Measurements from ENCODE around the gene INPP5B. TPM values are rescaled to one million over a fixed set of nuclear protein-coding genes. Genes with fewer than 3 reads are reported as not detected.

INPP5B gene
- total and polyA plus RNA-seq, 2 of the 13 experiments (the other 11 are each of a cell fraction or from before 2014, with no cell fraction given): 9.0 to 9.8 TPM

DNA sequence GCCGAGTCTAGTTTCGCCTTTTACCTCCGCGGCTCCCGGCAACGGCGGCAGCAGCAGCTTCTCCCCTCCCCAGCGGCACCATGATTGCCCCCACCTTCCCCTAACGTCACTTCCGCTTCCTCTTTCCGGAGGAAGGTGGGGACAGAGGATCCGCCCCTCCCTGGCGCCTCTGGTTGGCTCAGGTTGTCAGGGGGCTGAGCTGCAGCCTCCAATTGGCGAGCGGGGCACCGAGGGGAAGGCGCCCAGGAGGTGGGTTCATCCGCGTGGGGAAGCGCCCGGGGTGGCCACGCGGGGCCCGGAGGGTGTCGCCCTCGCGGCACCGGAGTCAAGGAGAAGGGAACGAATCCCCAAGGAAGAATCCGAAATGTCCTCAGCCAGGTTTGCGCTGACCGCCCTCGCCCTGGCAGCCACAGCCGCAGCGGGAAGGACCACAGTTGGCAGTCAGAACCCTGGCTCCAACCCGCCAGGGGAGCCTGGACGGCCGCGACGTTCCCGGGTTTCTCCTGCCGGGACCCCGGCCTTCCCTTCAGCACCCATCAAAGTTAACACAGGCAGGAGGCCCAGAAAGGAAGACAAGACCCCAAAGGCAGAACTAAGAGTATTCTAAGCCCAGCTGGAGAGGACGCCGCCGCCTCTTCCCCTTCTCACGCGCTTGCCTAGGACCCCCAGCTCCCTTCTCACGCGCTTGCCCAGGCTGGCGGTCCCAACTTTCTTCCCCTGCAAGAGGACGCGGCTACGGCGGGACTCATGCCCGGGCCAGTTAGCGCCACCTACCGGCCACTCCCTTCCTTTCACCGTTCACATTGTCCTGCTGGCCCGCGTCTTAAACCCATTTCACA is 87.1 kb downstream of the INPP5B start, which contains the start of gene MTF1 (continued):
- TF ChIP-seq, protein P1, sequence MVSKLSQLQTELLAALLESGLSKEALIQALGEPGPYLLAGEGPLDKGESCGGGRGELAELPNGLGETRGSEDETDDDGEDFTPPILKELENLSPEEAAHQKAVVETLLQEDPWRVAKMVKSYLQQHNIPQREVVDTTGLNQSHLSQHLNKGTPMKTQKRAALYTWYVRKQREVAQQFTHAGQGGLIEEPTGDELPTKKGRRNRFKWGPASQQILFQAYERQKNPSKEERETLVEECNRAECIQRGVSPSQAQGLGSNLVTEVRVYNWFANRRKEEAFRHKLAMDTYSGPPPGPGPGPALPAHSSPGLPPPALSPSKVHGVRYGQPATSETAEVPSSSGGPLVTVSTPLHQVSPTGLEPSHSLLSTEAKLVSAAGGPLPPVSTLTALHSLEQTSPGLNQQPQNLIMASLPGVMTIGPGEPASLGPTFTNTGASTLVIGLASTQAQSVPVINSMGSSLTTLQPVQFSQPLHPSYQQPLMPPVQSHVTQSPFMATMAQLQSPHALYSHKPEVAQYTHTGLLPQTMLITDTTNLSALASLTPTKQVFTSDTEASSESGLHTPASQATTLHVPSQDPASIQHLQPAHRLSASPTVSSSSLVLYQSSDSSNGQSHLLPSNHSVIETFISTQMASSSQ (IDR thresholded peaks at IDR 0.05; ENCODE audit: low read depth): no peak
- TF ChIP-seq, protein P1 (CRISPR knock-in tag; IDR thresholded peaks at IDR 0.05; ENCODE audit: borderline replicate concordance): peak; percentile 57
- no peak; the same call in 1 of the 2 replicates for TF ChIP-seq ZNF558 (CRISPR knock-in tag; IDR thresholded peaks at IDR 0.05; ENCODE audit: borderline replicate concordance)
- 0 out of 2 replicates have a peak, but pooled peaks have one; percentile 35 for TF ChIP-seq ZNF343 (CRISPR knock-in tag; IDR thresholded peaks at IDR 0.05)
- no peak for TF ChIP-seq TP53 (CRISPR knock-in tag; conservative IDR thresholded peaks at IDR 0.05)
- no peak for TF ChIP-seq FOXA1 (IDR thresholded peaks at IDR 0.05)
- TF ChIP-seq FOXA1 (CRISPR knock-in tag; IDR thresholded peaks at IDR 0.05): no peak
- no peak for TF ChIP-seq ZFP37 (CRISPR knock-in tag; IDR thresholded peaks at IDR 0.05; ENCODE audit: borderline replicate concordance)
- no peak for TF ChIP-seq TBL1XR1 (IDR thresholded peaks at IDR 0.05; ENCODE audit: borderline replicate concordance, low read length, partially characterized antibody)
- TF ChIP-seq FOXP4 (CRISPR knock-in tag; IDR thresholded peaks at IDR 0.05): peak; percentile 5; the same call in 1 of the 2 replicates
- TF ChIP-seq CTCF (CRISPR knock-in tag; IDR thresholded peaks at IDR 0.05): peak; percentile 95
- TF ChIP-seq ELF1 (CRISPR knock-in tag; IDR thresholded peaks at IDR 0.05): peak; percentile 87
- TF ChIP-seq, protein P2, sequence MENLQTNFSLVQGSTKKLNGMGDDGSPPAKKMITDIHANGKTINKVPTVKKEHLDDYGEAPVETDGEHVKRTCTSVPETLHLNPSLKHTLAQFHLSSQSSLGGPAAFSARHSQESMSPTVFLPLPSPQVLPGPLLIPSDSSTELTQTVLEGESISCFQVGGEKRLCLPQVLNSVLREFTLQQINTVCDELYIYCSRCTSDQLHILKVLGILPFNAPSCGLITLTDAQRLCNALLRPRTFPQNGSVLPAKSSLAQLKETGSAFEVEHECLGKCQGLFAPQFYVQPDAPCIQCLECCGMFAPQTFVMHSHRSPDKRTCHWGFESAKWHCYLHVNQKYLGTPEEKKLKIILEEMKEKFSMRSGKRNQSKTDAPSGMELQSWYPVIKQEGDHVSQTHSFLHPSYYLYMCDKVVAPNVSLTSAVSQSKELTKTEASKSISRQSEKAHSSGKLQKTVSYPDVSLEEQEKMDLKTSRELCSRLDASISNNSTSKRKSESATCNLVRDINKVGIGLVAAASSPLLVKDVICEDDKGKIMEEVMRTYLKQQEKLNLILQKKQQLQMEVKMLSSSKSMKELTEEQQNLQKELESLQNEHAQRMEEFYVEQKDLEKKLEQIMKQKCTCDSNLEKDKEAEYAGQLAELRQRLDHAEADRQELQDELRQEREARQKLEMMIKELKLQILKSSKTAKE (CRISPR knock-in tag; IDR thresholded peaks at IDR 0.05; ENCODE audit: borderline replicate concordance): no peak
- TF ChIP-seq USF2 (IDR thresholded peaks at IDR 0.05; ENCODE audit: low read depth, low read length): no peak
- no peak for TF ChIP-seq USF2 (CRISPR knock-in tag; IDR thresholded peaks at IDR 0.05; ENCODE audit: borderline replicate concordance)
- TF ChIP-seq ZNF572 (CRISPR knock-in tag; IDR thresholded peaks at IDR 0.05): no peak; the same call in 1 of the 2 replicates
